GM21526 (cell line): ENCODE results near the gene KIAA1671.

Source experiments
- ATAC-seq: cut with Tn5 transposase; IDR thresholded peaks from one replicate; pipeline ENCODE4 v1.9.1; 2021; ENCODE audit warnings: moderate library complexity; ENCODE audit not compliant: unreplicated experiment, low FRiP score

Gene KIAA1671

GRCh38 chr22:25109878-25110595 is 157.5 kb downstream of the KIAA1671 start:
- ATAC-seq = no peak

DNA sequence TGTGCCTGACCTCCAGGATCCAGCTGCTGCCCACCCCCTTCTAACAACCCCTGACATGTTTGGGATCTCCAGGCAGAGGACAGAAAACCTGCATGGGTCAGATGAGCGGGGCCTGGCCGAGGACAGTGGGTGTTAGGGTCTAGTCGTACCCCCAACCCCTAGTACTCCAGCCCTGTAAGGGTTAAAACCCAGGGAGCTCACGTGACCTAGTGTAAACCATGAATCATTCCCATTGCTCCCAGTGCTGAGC is 158.0 kb downstream of the KIAA1671 start:
- ATAC-seq = no peak

- ATAC-seq = no peak
Observed at GRCh38 chr22:25110846-25111578, 158.5 kb downstream of the KIAA1671 start.

GRCh38 chr22:25111579-25112517 is 159.3 kb downstream of the KIAA1671 start:
- no peak for ATAC-seq

GRCh38 chr22:25112538-25113253 is 160.2 kb downstream of the KIAA1671 start:
- ATAC-seq = no peak

DNA sequence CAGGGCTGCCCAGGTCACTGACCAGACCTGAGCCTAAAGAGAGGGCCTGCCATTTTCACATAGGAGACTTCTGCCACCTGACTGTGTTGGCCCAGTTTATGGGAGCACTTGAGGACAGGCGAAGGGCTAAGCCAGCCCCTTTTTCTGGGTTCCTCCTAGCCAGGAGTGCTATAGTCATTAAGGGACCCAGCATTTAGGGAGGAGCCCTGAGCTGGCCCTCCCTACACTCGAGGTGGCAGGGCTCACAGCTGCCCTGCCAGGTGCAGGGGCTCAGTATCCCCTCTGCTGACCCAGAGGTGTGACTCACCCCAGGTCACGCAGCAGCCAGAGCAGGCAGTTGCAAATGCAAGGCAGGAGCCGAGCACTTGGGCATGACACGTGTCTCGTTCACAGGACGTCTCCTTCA is 160.8 kb downstream of the KIAA1671 start:
- no peak for ATAC-seq

DNA sequence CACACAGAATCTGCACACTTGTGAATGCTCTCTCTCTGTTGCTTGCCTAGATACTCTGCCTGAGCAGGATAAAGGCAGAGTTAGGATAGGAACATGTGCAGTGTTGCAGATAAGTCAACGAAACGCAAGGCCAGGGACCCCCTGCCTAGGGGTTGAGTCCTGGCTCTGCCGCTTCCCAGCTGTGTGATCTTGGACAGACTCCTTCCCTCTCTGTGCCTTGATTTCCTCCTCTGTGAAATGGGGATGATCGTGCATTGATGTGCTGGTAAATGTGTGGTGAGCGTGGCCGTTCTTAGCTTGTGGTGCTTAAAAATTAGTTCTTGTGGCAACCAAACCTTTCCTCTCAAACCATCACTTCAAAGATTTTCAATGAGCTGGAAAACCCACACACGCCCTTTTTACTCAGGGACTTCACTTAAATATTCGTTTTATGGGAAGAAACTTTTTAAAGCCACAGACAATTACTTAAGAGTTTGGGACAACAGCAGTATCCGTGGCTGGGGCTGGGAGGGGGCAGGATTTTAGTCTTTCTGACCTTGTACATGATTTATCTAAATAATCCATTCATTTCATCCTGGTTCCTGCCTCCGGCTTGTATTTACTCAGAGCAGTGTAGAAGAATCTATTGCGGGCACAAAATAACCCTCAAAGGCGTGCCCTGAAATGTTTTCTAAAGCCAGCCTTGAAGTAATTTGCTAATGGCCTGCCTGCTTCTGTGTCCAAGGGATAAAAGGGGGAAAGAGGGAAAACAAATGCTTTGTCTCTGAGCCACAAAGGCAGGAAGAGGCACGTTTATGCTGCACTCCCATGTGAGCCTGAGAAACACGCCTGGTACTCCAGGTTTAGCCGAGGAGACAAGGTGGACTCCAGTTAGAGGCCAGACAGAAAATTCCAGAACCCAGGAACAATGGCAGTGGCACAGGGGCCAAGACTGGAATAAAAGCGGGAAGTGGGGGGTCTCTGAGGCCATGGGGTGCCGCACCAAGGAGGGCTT is 162.2 kb downstream of the KIAA1671 start:
- no peak for ATAC-seq

GRCh38 chr22:25119609-25120008 is 167.1 kb downstream of the KIAA1671 start:
- ATAC-seq = no peak

DNA sequence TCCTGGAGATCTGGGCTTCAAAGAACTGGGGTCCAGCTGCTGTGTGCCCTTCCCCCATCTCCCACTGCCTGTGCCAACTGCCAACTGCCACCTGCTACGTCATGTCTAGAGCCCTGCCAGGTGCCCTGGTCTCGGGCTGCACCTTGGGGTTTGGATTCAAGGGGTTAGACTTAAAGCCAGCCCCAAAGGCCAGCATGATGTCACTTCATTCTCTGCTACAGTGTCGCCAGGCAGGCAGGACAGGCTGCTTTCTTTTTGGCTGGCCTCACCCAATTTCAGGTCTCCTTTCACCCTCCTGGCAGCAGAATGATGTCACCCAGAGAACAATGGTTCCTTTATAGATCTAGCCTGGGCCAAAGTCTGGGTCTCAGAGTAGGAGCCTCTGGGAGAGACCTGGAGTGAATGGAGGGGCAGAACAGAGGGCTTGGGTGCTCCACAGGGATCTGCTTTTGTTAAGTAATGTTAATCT is 167.6 kb downstream of the KIAA1671 start:
- no peak for ATAC-seq

- ATAC-seq = no peak
Observed at GRCh38 chr22:25120761-25121212, 168.3 kb downstream of the KIAA1671 start.

- ATAC-seq = no peak
Observed at GRCh38 chr22:25122136-25122764, 169.7 kb downstream of the KIAA1671 start.

DNA sequence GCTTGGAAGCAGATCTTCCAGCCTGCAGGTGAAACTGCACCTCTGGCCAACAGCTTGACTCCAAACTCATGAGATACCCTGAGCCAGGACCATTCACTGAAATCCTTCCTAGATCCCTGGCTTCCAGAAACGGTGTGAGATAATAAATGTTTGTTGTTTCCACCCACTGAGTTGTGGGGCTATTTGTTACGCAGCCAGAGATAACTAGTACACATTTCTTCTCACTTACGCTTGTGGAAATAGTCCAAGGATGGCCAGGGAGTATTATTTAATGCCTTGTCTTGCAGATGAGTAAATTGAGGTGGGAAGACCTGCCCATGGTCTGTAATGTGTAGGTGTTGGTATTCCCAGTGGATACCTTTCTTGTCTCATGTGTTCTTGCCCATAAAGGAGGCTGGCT is 171.2 kb downstream of the KIAA1671 start:
- ATAC-seq = no peak

GRCh38 chr22:25125693-25126357 is 173.3 kb downstream of the KIAA1671 start:
- no peak for ATAC-seq

DNA sequence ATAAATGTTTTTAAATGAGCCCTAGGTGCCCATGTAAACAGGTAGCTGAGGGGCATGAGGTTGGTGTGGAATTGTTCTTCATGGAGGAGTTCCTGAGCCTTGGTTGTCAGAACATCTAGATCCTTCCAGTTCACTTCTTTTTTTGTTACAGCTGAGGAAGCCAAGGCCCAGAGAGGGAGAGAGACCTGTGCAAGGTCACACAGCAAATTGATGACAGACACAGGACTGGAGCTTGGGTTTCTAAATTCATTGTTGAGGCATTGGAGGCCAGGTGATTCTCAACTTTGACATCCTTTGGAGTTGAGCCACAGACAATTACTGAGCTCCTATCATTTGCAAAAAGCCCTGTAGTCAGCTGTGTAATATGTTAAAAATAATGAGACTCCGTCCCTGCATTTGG is 174.0 kb downstream of the KIAA1671 start:
- no peak for ATAC-seq

GRCh38 chr22:25127318-25127717 is 174.8 kb downstream of the KIAA1671 start:
- ATAC-seq = no peak

- no peak for ATAC-seq
Observed at GRCh38 chr22:25130462-25130861, 177.9 kb downstream of the KIAA1671 start.

DNA sequence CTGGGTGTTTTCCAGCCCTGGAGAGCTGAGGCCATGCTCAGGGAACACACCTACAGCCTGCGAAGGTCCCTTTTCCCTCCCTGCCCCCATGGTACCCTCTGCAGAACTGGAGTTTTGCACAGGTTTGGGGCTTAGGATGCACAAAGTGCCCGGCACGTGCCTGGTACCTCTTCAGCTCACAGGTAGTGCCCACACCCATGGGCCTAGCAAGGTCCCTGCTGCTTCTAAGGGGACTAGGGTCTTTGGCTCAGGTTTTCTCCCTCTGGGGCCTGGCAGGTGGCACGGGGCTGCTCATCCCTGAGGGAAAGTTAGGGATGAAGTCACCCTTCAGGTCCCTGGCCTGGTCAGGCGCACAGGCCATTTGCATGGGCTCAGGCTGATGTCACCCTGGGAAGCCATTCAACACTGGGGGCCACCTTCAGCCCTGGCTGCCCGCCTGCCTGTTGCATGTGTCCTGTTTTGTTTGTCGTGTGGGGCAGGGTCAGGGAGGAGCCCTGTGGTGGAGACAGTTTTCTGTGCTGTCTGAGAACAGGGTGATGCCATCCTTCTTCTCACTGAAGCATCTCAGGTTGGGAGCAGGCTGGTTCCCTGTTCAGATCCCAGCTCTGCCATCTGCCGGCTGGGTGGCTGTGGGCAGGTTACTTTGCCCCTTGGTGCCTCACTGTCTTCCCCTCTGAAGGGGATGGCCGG is 178.8 kb downstream of the KIAA1671 start:
- ATAC-seq = no peak

- no peak for ATAC-seq
Observed at GRCh38 chr22:25134028-25134427, 181.5 kb downstream of the KIAA1671 start.
